Trophoblast cell (in vitro differentiated cells and primary cell): ENCODE measurements around the gene FAM90A26.
"Not testable (repeated sequence)": the region's sequence is repeated elsewhere in the genome, so short reads cannot be mapped to it uniquely, and the experiment has no call there.

Experiments
- DNase-seq, 2 donors: peaks; one replicate each; pipeline ENCODE4 v3.0.0-alpha.2; 2016
- H2AFZ ChIP-seq: 2 replicates; pipeline ENCODE4 v1.6.1; 2013; ENCODE audit warnings: low read length, moderate library complexity, mild to moderate bottlenecking; ENCODE audit not compliant: insufficient read depth, poor library complexity
- H2AK5ac ChIP-seq: 2 replicates; pipeline ENCODE4 v1.6.1; 2013; ENCODE audit warnings: mild to moderate bottlenecking, low read length
- H2BK120ac ChIP-seq: 2 replicates; pipeline ENCODE4 v1.6.1; 2013; ENCODE audit warnings: low read length, mild to moderate bottlenecking, moderate library complexity; ENCODE audit not compliant: insufficient read depth, poor library complexity
- H2BK12ac ChIP-seq: 2 replicates; pipeline ENCODE4 v1.6.1; 2013; ENCODE audit warnings: mild to moderate bottlenecking, low read length, moderate library complexity
- H2BK5ac ChIP-seq: 2 replicates; pipeline ENCODE4 v1.6.1; 2013; ENCODE audit warnings: low read length, low read depth, moderate library complexity, mild to moderate bottlenecking; ENCODE audit not compliant: poor library complexity
- H3K14ac ChIP-seq: 2 replicates; pipeline ENCODE4 v1.6.1; 2013; ENCODE audit warnings: mild to moderate bottlenecking, low read length
- H3K18ac ChIP-seq: 2 replicates; pipeline ENCODE4 v1.6.1; 2013; ENCODE audit warnings: mild to moderate bottlenecking, low read length
- H3K23ac ChIP-seq: 2 replicates; pipeline ENCODE4 v1.6.1; 2013; ENCODE audit warnings: low read length
- H3K27ac ChIP-seq: 2 replicates; pipeline ENCODE4 v1.5.1; 2013; ENCODE audit warnings: low read depth, mild to moderate bottlenecking, inconsistent platforms, low read length, moderate library complexity
- H3K27me3 ChIP-seq: 2 replicates; pipeline ENCODE4 v1.6.1; 2013; ENCODE audit warnings: inconsistent platforms, mild to moderate bottlenecking, low read length, moderate library complexity; ENCODE audit not compliant: insufficient read depth
- H3K36me3 ChIP-seq, 2 experiments: 1 replicate in 1 of 2; 2 replicates in 1 of 2; pipeline ENCODE4 v1.6.1; 2013; ENCODE audit warnings: low read length in 2 of 2, mild to moderate bottlenecking in 2 of 2, moderate library complexity in 1 of 2; ENCODE audit not compliant: insufficient read depth in 2 of 2, control insufficient read depth in 1 of 2
- H3K4ac ChIP-seq: 2 replicates; pipeline ENCODE4 v1.6.1; 2013; ENCODE audit warnings: low read depth, mild to moderate bottlenecking, low read length, moderate library complexity
- H3K4me1 ChIP-seq, 2 experiments: 1 replicate in 1 of 2; 2 replicates in 1 of 2; pipeline ENCODE4 v1.6.1; 2013; ENCODE audit warnings: low read length in 2 of 2, mild to moderate bottlenecking in 2 of 2, moderate library complexity in 1 of 2; ENCODE audit not compliant: insufficient read depth in 2 of 2, control insufficient read depth in 1 of 2
- H3K4me2 ChIP-seq: 2 replicates; pipeline ENCODE4 v1.6.1; 2013; ENCODE audit warnings: inconsistent platforms, mild to moderate bottlenecking, low read length, moderate library complexity
- H3K4me3 ChIP-seq: 2 replicates; pipeline ENCODE4 v1.5.1; 2013; ENCODE audit warnings: mild to moderate bottlenecking, low read depth, low read length, inconsistent platforms
- H3K79me1 ChIP-seq: one replicate; pipeline ENCODE4 v1.6.1; 2013; ENCODE audit warnings: low read length
- H3K79me2 ChIP-seq: 2 replicates; pipeline ENCODE4 v1.6.1; 2013; ENCODE audit warnings: low read length, mild to moderate bottlenecking; ENCODE audit not compliant: control insufficient read depth, insufficient read depth, poor library complexity
- H3K9ac ChIP-seq: 2 replicates; pipeline ENCODE4 v1.6.1; 2013; ENCODE audit warnings: mild to moderate bottlenecking, low read length
- H3K9me3 ChIP-seq: 2 replicates; pipeline ENCODE4 v1.6.1; 2013; ENCODE audit warnings: low read depth, mild to moderate bottlenecking, control low read depth, inconsistent platforms, low read length; ENCODE audit not compliant: insufficient read depth
- H4K12ac ChIP-seq: 2 replicates; pipeline ENCODE4 v1.6.1; 2013; ENCODE audit warnings: low read depth, mild to moderate bottlenecking, low read length, moderate library complexity
- H4K8ac ChIP-seq: 2 replicates; pipeline ENCODE4 v1.6.1; 2013; ENCODE audit warnings: low read depth, mild to moderate bottlenecking, low read length, moderate library complexity
- H4K91ac ChIP-seq: one replicate; pipeline ENCODE4 v1.6.1; 2013; ENCODE audit warnings: low read depth, mild to moderate bottlenecking, low read length, moderate library complexity
- WGBS: extraction: QIAGEN DNeasy Blood & Tissue Kit; methylation state at CpG from one replicate; pipeline ENCODE4 v1.1.7; 2013; ENCODE audit warnings: missing lambda C conversion rate; ENCODE audit not compliant: insufficient read length, insufficient coverage; ENCODE audit errors: extremely low coverage; 5-methylcytosine and 5-hydroxymethylcytosine counted together

The FAM90A26 gene

DNA sequence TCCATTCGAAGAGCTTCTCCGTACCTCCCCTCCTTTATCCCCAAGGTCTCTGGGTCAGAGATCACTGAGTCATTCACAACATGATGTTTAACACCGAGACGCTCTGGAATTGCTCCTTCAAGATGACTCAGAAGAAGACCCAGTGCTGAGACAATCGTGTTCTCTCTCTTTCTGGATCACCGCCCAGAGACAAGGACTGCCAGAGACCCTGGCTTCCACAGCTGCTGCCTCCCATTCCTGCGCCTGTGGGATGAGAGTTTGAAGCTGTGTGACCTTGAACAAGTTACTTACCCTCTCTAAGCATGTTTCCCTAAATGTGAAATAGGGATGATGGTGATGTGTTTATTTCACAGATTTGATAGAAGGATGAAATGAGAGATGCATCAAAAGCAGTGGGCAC is 38.8 kb upstream of the FAM90A26 start:
- H4K91ac ChIP-seq, H3K79me2 ChIP-seq, H3K27me3 ChIP-seq, H2BK5ac ChIP-seq, H3K4ac ChIP-seq, H3K14ac ChIP-seq, H4K8ac ChIP-seq, H3K4me2 ChIP-seq, H3K79me1 ChIP-seq, H3K9ac ChIP-seq, DNase-seq, H2AK5ac ChIP-seq, H2BK12ac ChIP-seq, H3K36me3 ChIP-seq, H3K27ac ChIP-seq, H3K9me3 ChIP-seq, H4K12ac ChIP-seq, H3K4me1 ChIP-seq, H3K18ac ChIP-seq, H2AFZ ChIP-seq, H2BK120ac ChIP-seq, H3K23ac ChIP-seq, H3K4me3 ChIP-seq: not testable (repeated sequence)
- no CpG with 5 or more reads among the region's 7 CpGs for WGBS

DNA sequence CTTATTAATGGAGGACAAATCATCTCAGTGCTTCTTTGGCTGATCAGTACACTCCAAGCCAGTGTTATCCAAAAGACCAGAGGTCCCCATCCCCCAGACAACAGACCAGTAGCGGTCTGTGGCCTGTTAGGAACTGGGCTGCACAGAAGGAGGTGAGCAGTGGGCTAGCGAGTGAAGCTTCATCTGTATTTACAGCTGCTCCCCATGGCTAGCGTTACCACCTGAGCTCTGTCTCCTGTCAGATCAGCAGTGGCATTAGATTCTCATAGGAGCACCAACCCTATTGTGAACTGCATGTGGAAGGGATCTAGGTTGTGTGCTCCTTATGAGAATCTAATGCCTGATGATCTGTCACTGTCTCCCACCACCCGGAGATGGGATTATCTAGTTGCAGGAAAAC is 37.4 kb upstream of the FAM90A26 start:
- H3K23ac ChIP-seq, H2AFZ ChIP-seq, H3K79me2 ChIP-seq, H3K9ac ChIP-seq, H3K9me3 ChIP-seq, H3K4me1 ChIP-seq, H4K91ac ChIP-seq, H2AK5ac ChIP-seq, H4K8ac ChIP-seq, H2BK120ac ChIP-seq, H3K4me2 ChIP-seq, H3K27ac ChIP-seq, DNase-seq, H3K4ac ChIP-seq, H2BK12ac ChIP-seq, H3K4me3 ChIP-seq, H3K36me3 ChIP-seq, H3K14ac ChIP-seq, H2BK5ac ChIP-seq, H3K27me3 ChIP-seq, H3K79me1 ChIP-seq, H3K18ac ChIP-seq, H4K12ac ChIP-seq: not testable (repeated sequence)
- no CpG with 5 or more reads among the region's 4 CpGs for WGBS

DNA sequence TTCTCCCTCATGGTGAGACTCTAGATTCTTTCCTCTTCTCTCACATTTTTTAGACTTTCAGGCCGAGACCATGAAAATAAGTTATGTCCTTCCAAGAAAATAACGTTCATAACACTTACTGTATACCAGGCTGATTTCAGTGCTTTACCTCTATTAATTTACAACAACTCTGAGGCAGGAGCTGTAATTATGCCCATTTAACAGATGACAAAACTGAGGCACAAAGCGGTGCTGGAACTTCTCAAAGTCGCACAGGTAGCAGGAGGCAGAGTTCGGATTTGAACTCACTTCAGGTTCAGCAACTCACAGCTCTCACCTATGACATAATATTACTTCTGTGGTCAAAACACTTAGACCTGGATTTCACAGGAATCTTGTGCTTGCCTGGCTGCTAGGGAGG is 36.2 kb upstream of the FAM90A26 start:
- H3K4me1 ChIP-seq, H3K27me3 ChIP-seq, H4K12ac ChIP-seq, H3K14ac ChIP-seq, H3K27ac ChIP-seq, H2BK5ac ChIP-seq, H3K36me3 ChIP-seq, H3K79me2 ChIP-seq, H3K18ac ChIP-seq, H3K9me3 ChIP-seq, H3K4me2 ChIP-seq, H2AK5ac ChIP-seq, H3K4me3 ChIP-seq, H2BK120ac ChIP-seq, H2BK12ac ChIP-seq, H3K79me1 ChIP-seq, H4K91ac ChIP-seq, H2AFZ ChIP-seq, H4K8ac ChIP-seq, DNase-seq, H3K23ac ChIP-seq, H3K9ac ChIP-seq, H3K4ac ChIP-seq: not testable (repeated sequence)
- no CpG with 5 or more reads among the region's 5 CpGs for WGBS

DNA sequence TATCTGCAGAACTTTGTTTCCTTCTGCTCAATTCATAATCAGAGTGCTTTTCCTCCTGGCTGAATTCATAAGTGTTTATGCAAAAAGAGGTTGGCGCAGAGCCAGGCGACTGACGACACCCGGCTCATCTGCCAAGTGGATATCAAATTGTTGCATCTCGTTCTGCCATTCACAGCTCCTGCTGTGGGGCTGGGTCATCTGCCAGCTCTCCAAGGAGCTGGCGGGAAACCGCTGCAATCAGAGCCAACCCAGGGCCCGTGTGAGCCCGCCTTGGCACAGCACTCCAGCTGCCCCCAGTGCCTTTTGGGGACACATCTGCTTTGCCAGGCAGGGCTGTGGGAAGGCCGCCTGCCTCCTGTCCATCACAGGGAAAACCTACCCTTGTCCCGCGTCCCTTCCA is 35.7 kb upstream of the FAM90A26 start:
- not testable (repeated sequence) for H3K36me3 ChIP-seq, H3K79me1 ChIP-seq, H4K12ac ChIP-seq, H3K9ac ChIP-seq, DNase-seq, H4K8ac ChIP-seq, H3K27me3 ChIP-seq, H3K4me2 ChIP-seq, H2BK12ac ChIP-seq, H3K4me3 ChIP-seq, H2AFZ ChIP-seq, H4K91ac ChIP-seq, H2BK120ac ChIP-seq, H3K9me3 ChIP-seq, H3K23ac ChIP-seq, H3K4me1 ChIP-seq, H3K18ac ChIP-seq, H2AK5ac ChIP-seq, H3K79me2 ChIP-seq, H2BK5ac ChIP-seq, H3K4ac ChIP-seq, H3K27ac ChIP-seq, H3K14ac ChIP-seq
- WGBS, result no CpG with 5 or more reads among the region's 12 CpGs
